ENCODE measurements around the gene PPID. TPM values are rescaled to one million over a fixed set of nuclear protein-coding genes. Genes with fewer than 3 reads are reported as not detected.
"Not testable (repeated sequence)": the region's sequence is repeated elsewhere in the genome, so short reads cannot be mapped to it uniquely, and the experiment has no call there.

Gene PPID
- total and polyA plus RNA-seq, 9 of the 15 experiments (the other 6 are each of a cell fraction or from before 2014, with no cell fraction given), result 46.5 to 160 (median 98.6) TPM

DNA sequence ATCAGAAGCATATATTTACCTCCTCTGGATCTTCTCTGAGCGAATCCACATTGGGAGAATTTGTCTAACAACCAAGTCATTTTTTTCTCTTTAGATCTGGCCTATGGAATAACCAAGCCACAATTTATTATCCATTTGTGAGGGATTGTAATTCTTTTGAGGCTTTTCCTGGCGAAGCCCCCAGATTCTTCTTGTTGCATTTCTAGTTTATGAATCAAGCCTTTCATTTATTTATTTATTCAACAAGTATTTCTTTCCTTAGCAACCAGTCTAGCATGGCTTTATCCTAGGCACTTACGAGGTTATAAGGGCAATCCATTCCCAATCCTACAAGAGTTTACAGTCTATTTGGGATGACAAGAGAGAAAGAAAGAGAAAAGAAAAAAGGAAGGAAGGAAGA, 27.2 kb upstream of the PPID start:
- no peak for TF ChIP-seq MCM7 (IDR thresholded peaks at IDR 0.05)
- no peak for TF ChIP-seq ZNF124 (CRISPR knock-in tag; IDR thresholded peaks at IDR 0.05)
- no peak for TF ChIP-seq BRF1 (IDR thresholded peaks at IDR 0.05; ENCODE audit: borderline replicate concordance, extremely low read depth, insufficient read length)
- no peak for TF ChIP-seq KAT8 (IDR thresholded peaks at IDR 0.05; ENCODE audit: low read depth)
- no peak for TF ChIP-seq RBM25 (IDR thresholded peaks at IDR 0.05; ENCODE audit: low read depth, low read length, severe bottlenecking)
- no peak for TF ChIP-seq ZNF121 (CRISPR knock-in tag; conservative IDR thresholded peaks at IDR 0.05)
- TF ChIP-seq EZH2 (IDR thresholded peaks at IDR 0.05; ENCODE audit: borderline replicate concordance, low read depth, low read length), result no peak
- TF ChIP-seq, protein P1, sequence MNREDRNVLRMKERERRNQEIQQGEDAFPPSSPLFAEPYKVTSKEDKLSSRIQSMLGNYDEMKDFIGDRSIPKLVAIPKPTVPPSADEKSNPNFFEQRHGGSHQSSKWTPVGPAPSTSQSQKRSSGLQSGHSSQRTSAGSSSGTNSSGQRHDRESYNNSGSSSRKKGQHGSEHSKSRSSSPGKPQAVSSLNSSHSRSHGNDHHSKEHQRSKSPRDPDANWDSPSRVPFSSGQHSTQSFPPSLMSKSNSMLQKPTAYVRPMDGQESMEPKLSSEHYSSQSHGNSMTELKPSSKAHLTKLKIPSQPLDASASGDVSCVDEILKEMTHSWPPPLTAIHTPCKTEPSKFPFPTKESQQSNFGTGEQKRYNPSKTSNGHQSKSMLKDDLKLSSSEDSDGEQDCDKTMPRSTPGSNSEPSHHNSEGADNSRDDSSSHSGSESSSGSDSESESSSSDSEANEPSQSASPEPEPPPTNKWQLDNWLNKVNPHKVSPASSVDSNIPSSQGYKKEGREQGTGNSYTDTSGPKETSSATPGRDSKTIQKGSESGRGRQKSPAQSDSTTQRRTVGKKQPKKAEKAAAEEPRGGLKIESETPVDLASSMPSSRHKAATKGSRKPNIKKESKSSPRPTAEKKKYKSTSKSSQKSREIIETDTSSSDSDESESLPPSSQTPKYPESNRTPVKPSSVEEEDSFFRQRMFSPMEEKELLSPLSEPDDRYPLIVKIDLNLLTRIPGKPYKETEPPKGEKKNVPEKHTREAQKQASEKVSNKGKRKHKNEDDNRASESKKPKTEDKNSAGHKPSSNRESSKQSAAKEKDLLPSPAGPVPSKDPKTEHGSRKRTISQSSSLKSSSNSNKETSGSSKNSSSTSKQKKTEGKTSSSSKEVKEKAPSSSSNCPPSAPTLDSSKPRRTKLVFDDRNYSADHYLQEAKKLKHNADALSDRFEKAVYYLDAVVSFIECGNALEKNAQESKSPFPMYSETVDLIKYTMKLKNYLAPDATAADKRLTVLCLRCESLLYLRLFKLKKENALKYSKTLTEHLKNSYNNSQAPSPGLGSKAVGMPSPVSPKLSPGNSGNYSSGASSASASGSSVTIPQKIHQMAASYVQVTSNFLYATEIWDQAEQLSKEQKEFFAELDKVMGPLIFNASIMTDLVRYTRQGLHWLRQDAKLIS (CRISPR knock-in tag; IDR thresholded peaks at IDR 0.05), result no peak
- TF ChIP-seq ETV6 (IDR thresholded peaks at IDR 0.05; ENCODE audit: borderline replicate concordance in 1 of 2, low read depth in 2 of 2, low read length in 1 of 2), result no peak
- TF ChIP-seq ETV6 (CRISPR knock-in tag; IDR thresholded peaks at IDR 0.05; ENCODE audit: borderline replicate concordance), result no peak
- no peak for TF ChIP-seq SREBF2 (CRISPR knock-in tag; IDR thresholded peaks at IDR 0.05)
- no peak for TF ChIP-seq RNF2 (IDR thresholded peaks at IDR 0.05)
- TF ChIP-seq, protein P2, sequence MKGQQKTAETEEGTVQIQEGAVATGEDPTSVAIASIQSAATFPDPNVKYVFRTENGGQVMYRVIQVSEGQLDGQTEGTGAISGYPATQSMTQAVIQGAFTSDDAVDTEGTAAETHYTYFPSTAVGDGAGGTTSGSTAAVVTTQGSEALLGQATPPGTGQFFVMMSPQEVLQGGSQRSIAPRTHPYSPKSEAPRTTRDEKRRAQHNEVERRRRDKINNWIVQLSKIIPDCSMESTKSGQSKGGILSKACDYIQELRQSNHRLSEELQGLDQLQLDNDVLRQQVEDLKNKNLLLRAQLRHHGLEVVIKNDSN (CRISPR knock-in tag; IDR thresholded peaks at IDR 0.05), result no peak
- no peak for TF ChIP-seq ZC3H4 (CRISPR knock-in tag; IDR thresholded peaks at IDR 0.05; ENCODE audit: borderline replicate concordance)
- FAIRE-seq (no peak), DNase-seq (ENCODE audit: extremely low read depth in 1 of 4, low spot score in 3 of 4) (no peak)

DNA sequence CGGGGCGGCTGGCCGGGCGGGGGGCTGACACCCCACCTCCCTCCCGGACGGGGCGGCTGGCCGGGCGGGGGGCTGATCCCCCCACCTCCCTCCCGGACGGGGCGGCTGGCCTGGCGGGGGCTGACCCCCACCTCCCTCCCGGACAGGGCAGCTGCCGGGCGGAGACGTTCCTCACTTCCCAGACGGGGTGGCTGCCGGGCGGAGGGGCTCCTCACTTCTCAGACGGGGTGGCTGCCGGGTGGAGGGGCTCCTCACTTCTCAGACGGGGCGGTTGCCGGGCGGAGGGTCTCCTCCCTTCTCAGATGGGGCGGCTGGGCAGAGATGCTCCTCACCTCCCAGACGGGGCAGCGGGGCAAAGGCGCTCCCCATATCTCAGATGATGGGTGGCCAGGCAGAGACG, 23.3 kb upstream of the PPID start:
- H3K79me2 ChIP-seq (ENCODE audit: control insufficient read depth, insufficient read depth, low read length); H2AFZ ChIP-seq (ENCODE audit: low read depth, low read length); H3K9ac ChIP-seq (ENCODE audit: insufficient read depth in 1 of 2, low read depth in 2 of 2, low read length in 2 of 2); H3K9me1 ChIP-seq (ENCODE audit: control insufficient read depth, insufficient read depth, low read length); FAIRE-seq; H3K4me3 ChIP-seq; H3K36me3 ChIP-seq (ENCODE audit: control insufficient read depth, insufficient read depth, low read length); CTCF ChIA-PET (ENCODE audit: low intra/inter-chr PET ratio); H3K27me3 ChIP-seq (ENCODE audit: control insufficient read depth in 2 of 2, insufficient read depth in 2 of 2, low read length in 2 of 2); H4K20me1 ChIP-seq (replicated peaks; ENCODE audit: control insufficient read depth, insufficient read depth, low read length); H3K4me2 ChIP-seq (ENCODE audit: insufficient read depth, low read length); BruUV-seq (replicated peaks); DNase-seq (ENCODE audit: extremely low read depth in 1 of 4, low spot score in 3 of 4); intact Hi-C loops (cut with micrococcal nuclease); ATAC-seq; H3K27ac ChIP-seq (ENCODE audit: extremely low read depth, low read depth, low read length); H3K9me3 ChIP-seq (replicated peaks; ENCODE audit: control insufficient read depth, insufficient read depth, low read depth, low read length); H3K4me1 ChIP-seq (replicated peaks in 1 of 2; ENCODE audit: control insufficient read depth in 2 of 2, insufficient read depth in 2 of 2, low read length in 2 of 2); POLR2A ChIA-PET: not testable (repeated sequence)
- no CpG with 5 or more reads among the region's 31 CpGs for WGBS (ENCODE audit: insufficient coverage, low coverage, missing lambda C conversion rate)
- in situ Hi-C loops (cut with MboI), result loop anchor here (25.0 kb wide), 1 partner anchor 691 kb away; no protein-coding TSS in a partner anchor

More for the DNA sequence above, 27.2 kb upstream of the PPID start:
- BruUV-seq (replicated peaks), result no TSS peak
- in situ Hi-C loops (cut with MboI), result no loop called here
- H3K79me2 ChIP-seq (ENCODE audit: control insufficient read depth, insufficient read depth, low read length), result no peaks in the 10 kb centered on the region
- no peaks in the 10 kb centered on the region; a peak in 1 of 5 replicates for H3K4me1 ChIP-seq (replicated peaks in 1 of 2; ENCODE audit: control insufficient read depth in 2 of 2, insufficient read depth in 2 of 2, low read length in 2 of 2)
- H4K20me1 ChIP-seq (replicated peaks; ENCODE audit: control insufficient read depth, insufficient read depth, low read length), result no peaks in the 10 kb centered on the region
- ChIA-PET CTCF (ENCODE audit: low intra/inter-chr PET ratio) (no interaction called here), POLR2A (no interaction called here)
- WGBS (ENCODE audit: insufficient coverage, low coverage, missing lambda C conversion rate), result 25% methylated on average over 3 of the region's 3 CpGs
- H3K27me3 ChIP-seq (ENCODE audit: control insufficient read depth in 2 of 2, insufficient read depth in 2 of 2, low read length in 2 of 2), result no peaks in the 10 kb centered on the region
- no peak overlapping the region for H3K9ac ChIP-seq (ENCODE audit: insufficient read depth in 1 of 2, low read depth in 2 of 2, low read length in 2 of 2)
- H3K27ac ChIP-seq (ENCODE audit: extremely low read depth, low read depth, low read length), result no peak overlapping the region
- no peaks in the 10 kb centered on the region for H3K36me3 ChIP-seq (ENCODE audit: control insufficient read depth, insufficient read depth, low read length)
- no peak overlapping the region for H3K4me2 ChIP-seq (ENCODE audit: insufficient read depth, low read length)
- no peak overlapping the region; the same call in 1 of the 2 replicates for H2AFZ ChIP-seq (ENCODE audit: low read depth, low read length)
- H3K4me3 ChIP-seq, result no peak overlapping the region
- intact Hi-C loops (cut with micrococcal nuclease), result no loop called here
- ATAC-seq, result no peak
- H3K9me1 ChIP-seq (ENCODE audit: control insufficient read depth, insufficient read depth, low read length), result no peaks in the 10 kb centered on the region
- no peaks in the 10 kb centered on the region for H3K9me3 ChIP-seq (replicated peaks; ENCODE audit: control insufficient read depth, insufficient read depth, low read depth, low read length)
